HG03521 (cell line): ENCODE data around the gene UNC13D.
A peak's percentile ranks its signal among the peaks of the same experiment; 100 is the strongest.
"Not testable (repeated sequence)": the region's sequence is repeated elsewhere in the genome, so short reads cannot be mapped to it uniquely, and the experiment has no call there.

Source experiments
- ATAC-seq: cut with Tn5 transposase; IDR thresholded peaks from one replicate; pipeline ENCODE4 v1.9.1; 2021; ENCODE audit warnings: mild to moderate bottlenecking, moderate library complexity; ENCODE audit not compliant: unreplicated experiment

The UNC13D gene

DNA sequence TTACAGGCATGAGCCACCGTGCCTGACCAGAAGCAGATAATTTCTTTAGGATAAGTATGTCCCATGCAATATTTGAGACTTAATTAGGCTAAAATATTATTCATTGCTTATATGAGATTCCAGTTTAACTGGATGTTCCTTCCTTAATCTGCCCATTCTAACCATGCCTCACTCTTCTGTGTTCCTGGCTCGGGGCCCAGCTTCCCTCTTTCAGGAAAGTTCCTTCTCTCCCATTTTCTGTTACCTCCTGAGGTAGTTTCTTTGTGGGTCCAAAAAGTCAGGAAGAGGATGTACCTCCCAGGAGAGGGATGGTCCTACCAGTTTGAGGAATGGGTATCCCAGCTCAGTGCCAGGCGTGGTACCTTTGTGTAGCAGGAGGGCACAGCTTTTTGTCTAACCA lies 36.3 kb downstream of the UNC13D start:
- no peak for ATAC-seq

DNA sequence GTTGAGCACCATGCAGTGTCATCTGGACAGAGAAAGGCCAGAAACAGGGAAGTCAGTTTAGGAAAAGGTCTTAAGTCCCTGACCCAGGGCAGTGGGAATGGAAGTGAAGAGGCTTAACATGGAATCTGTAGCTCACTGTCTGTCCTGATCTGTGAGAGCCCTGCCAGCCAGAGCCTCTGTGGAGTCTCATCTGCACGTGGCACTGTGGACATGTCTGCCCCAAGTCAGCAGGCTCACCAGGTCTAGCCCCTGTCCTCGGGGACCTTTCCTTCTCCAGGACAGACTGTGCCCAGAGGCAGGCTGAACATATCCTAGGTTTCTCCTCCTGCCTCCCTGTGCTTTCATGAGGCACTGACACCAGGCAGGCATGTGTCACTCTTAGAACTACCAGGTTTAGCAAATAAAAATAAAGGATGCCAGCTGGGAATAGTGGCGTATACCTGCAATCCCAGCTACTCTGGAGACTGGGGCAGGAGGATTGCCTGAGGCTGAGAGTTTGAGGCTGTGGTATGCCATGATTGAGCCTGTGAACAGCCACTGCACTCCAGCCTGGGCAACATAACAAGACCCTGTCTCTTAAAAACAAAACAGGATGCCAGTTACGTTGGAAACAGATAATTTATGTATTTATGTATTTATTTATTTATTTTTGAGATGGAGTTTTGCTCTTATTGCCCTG lies 37.2 kb downstream of the UNC13D start:
- ATAC-seq, result no peak

DNA sequence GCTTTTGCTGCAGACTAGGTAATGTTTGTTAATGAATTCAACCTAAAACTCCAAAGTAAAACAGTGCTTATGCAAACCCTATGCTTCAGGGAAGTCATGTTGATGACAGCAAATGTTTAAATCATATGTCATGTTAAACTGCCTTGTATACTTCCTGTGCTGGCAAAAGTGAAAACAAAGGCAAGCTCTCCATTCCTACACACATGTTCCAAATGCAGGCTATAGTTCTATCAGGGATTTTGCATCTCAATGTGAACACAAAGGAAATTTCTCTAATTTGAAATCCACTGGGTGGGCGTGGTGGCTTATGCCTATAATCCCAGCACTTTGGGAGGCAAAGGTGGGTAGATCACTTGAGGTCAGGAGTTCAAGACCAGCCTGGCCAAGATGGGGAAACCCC lies 40.3 kb downstream of the UNC13D start:
- no peak for ATAC-seq

DNA sequence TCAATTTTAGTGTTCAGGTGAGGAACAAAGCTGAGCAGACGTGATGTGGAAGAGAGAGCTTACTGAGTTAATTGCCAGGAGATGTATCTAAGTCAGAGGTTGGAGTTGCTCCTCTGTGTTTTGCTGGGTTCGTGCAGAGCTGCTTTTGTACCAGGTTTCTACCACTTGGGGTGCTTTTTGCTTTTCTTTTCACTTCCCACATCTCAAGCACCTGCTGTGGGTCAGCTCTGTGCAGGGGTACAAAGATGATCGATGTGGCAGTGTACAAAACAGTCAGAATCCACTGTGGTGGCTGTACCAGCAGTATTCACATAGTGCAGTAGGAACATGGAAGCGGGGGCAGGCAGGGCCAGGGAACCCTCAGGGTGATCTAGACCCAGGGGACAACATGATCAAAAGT lies 44.8 kb downstream of the UNC13D start:
- ATAC-seq, result no peak

DNA sequence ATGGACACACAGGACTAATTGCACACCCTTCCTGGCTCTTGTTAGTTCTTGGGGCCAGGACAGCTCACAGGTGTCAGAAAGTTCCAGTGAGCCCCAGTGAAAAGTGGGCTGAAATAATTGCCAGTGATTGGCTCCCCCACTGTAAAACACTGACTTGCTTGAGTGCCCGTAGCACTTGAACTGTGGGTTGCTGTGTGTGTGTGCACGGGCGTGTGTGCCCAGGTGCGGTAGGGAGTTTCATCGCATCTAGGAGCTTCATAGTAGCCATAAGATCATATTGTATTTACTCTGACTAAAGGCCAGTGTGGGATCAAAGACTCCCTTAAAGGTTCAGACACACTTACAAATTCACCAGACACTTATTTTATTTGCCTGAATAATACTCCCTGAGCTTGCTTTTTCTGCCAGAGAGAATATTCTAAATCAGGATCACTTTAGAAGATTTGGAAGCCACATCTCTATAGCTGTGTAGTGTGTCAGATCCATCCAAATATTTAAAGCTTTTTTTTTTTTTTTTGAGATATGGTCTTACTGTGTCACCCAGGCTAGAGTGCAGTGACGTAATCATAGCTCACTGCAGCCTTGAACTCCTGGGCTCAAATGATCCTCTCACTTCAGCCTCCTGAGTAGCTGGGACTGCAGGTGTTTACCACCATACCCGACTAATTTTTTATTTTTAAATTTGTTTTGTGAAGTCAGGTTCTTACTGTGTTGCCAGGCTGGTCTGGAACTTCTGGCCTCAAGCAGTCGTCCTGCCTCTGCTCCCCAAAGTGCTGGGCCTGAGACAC lies 48.2 kb downstream of the UNC13D start:
- no peak for ATAC-seq

DNA sequence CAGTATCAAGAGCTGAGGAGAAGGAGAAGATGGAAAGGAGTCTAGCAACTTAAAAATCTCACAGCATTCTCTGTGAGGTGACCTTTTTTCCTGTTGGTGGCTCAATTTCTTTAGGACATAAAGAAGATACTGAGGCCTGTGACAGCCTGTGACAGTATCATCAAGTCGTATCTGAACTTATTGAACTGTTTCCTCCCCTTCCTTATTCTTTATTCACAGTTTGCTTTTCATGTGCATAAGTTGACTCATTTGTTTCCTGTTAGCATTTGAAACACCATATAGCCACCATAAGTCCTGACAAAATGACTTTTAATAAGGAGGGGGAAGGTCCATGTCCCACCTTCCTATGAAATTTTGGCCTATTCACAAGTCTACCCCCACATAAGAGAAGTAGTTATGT lies 50.7 kb downstream of the UNC13D start:
- no peak for ATAC-seq

DNA sequence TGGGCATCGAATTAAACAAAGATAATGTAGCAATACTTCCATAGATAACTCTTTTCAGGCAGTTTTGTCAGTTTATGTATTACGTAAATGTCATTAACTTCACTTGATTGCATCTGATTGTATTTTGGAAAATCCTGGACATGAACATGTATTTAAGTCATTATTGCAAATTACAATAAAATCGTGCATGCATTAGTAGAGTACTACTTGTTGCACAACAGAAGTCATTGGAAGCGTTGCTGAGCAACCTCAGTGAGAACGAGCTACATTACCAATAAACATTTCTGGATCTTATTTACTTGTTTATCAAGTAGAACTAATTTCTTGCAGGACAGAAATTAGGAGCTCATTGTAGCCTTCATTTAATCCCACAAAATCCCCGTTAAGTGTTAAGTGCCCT lies 53.0 kb downstream of the UNC13D start:
- no peak for ATAC-seq

DNA sequence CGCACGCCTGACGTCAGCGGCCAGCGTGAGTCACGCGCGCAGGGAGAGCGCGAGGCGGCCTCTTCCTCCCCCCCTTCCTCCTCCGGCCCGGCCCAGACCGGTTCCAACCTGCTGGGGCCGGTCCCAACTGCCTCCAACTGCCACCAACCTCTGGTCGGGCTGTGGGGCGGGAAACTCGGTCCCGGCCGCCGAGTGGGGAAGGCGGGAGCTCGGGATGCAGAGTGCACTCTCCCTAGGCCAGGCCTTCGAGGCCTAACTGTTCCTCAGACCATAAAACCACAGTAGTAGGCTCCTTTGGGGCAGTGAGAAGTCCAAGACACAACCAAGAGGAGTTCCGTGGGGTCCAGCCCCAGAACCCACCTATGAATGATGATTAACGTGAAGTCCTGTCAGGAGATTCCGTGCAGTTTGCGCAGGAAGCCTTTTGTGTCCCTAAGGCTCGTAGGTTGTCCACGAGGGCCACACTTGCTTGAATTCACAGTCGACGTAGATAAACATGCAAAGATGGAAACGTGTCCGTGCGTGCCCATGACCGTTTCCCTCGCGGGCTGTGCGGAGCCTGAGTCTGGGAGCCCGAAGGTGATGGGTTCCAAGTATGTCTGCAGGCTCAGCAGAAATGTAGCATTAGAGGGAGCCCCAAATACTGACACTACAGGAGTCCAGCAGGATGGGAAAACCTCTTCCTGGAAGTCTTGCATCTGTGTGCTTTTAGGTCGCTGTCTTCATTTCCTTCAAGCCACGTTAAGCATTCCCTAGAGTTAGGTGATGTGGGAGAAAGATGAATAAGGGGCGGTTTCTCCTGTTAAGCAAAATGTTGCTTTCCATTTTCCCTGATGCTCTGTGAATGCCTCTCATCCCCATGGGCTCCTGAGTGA lies 59.0 kb downstream of the UNC13D start:
- ATAC-seq, result peak; percentile 53

DNA sequence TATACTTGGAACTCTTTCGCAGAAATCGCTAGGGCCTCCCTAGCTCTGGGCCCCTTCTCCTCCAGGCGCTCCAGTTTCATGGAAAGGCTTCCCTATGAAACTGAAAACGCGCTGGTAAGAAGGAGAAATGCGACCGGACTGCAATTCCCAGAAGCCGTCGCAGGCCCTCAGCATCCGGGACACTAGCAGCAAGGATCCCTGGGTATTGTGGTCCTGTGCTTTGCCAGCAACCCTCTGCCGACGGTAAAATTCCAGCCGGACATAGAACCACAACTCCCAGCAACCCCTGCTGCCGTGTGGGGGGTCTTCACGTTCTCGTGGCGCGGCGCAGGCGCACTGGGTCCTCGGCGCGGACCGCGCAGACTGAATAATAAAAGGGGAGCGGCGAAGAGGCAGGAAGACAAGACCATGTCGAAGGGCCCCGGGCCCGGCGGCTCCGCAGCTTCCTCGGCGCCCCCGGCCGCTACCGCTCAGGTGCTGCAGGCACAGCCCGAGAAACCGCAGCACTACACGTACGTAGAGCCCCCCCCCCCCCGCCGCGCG lies 59.7 kb downstream of the UNC13D start, which contains the start of gene UNK:
Gene UNK (plus strand): TSS at position 334 of the 543 bp plus-strand sequence. CDS start 75 bp downstream, at position 409.
- ATAC-seq, result peak; percentile 61

DNA sequence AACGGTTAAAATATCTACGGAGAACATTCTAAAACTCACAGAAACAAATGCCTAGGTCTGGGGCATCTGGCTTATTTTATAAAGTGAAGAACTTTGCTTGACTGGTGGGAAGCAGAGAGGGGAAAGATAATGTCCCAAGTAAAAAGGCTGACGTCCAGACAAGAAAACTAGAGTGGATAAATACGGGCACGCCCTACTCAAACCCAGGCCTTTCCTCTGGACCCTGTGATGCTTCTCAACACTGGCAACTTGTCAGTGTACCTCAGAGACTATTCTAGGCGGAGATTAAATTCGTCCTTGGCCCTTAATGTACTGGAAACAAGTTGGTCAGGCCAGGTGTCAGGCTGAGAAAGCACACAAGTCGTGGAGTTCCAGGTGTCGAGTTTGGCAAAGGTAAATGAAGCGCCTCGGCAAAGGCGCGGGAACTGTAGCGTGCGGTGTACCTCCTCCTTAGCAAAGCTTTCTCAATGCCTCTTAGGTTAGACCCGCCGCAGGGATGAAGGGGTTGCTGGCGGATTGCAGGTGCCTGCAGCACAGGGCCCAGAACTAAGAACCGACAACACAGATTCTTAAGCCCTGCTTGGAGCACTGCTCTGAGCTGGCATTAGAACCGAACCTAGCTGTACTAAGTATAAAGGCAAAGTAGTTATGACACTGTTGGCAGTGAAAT lies 60.3 kb downstream of the UNC13D start:
- peak; percentile 0 for ATAC-seq

DNA sequence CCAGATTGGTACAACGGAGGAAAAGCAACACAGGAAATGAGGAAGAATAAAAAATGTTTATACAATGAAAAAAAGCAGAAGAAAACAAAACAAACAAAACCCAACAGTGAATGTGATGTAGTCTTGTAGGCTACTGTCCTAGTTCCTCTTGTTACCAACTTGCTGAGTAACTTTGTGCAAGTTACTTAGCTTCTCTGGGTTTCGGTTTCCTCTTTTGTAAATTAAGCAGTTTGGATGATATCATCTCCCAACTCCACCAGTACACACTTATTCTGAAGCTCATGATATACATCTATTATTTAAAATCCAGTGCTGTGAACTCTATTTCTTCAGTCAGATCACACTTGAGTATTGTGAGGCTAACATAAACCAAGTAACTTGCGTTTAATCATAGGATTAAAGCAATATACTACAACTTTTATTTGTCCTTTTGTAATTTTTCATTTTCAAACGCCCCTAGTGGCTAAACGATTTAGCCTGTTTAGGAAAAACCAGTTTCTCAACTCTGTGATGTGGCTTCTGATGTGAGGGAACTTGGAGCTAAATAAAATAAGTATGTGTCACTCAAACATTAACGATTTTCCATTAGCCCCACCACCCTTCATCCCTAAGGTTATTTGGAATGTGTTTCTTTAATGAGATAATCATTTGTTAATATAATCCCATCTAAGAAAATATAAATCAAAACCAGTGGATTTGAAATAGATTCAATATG lies 61.0 kb downstream of the UNC13D start:
- ATAC-seq, result no peak

DNA sequence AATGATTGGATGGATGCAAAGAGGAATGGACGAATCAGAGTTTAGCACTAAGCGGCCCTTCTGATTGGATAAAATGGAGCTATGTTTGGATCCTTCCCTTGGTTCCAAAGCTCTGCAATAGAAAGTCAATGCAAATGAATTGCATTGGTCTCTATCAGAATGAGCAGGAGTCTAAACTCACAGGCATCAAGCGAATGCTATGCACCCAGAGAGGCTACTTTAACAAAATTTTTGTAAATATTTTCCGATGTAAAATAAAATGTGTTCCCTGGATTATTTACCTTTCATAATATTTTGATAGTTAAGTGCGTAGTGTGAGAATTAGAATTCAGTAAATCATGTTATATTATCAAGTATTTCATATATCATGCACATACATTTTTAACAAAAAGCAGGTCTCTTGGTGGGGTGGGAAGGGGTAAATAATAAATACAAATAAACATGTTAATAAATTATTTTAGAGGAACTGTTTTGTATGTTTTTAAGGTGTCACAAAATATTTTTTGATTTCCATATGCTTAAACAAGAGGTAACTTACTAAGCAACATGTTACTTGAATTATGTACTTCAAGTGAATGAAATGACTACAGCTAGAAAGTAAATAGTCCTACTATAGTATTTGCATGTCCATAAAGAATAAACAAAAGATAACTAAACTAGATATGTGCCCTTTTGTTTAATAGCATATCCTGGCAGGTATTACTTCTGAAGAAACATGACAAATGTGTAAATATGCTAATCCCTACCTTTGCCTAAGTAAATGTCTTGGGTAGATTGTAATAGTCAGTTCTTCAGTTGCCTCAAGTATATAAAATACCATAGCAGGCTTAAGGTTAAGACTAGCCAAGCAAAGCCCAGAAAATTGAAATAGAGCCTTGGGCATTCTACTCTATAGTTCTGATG lies 64.0 kb downstream of the UNC13D start:
- ATAC-seq, result no peak

DNA sequence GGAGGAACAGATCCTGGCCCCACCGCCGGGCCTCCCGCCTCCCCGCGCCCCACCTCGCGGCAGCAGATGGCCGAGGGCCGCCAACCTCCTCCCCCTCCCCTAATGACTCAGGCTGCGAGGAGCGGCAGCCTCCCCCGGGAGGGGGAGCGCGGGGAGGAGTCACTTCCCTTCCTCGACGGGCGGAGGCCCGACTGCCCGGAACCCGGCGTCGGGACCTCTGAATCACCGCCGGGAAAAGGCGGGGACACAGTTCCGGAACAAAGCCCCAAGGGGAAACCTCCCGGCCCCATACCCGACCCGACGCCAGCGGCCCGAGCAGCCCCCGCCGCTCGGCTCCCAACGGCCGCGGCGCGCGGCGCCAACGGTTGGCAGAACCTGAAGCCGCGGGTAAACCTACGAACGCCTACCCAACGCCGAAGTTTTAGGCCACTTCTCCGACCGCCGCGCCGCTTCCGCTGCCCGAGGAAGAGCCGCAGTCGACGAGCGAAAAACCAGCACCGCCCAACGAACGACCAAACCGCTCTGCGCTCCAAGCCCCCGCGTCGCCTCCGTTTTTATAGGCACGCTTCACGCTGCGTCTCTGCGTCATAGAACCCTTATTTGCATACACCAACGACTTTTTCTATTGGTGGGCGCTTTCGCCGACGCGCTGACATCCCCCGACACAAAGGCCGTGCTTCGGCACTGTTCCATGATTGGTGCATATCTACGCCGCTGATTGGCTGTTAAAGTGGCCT lies 64.8 kb downstream of the UNC13D start:
- ATAC-seq, result peak; percentile 60

DNA sequence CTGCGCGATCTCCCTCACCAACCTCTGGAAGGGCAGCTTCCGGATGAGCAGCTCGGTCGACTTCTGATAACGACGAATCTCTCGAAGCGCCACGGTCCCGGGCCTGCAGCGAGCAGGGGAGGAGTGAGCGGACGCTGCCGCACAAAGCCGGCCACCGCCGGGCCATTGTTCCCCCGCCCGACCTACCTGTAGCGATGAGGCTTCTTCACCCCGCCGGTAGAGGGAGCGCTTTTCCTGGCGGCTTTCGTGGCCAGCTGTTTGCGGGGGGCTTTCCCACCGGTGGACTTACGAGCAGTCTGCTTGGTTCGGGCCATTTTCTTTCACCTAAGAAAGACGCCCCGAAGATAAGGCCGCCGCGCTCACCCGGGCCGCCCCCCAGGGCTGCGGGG lies 65.3 kb downstream of the UNC13D start:
- ATAC-seq, result no peak

DNA sequence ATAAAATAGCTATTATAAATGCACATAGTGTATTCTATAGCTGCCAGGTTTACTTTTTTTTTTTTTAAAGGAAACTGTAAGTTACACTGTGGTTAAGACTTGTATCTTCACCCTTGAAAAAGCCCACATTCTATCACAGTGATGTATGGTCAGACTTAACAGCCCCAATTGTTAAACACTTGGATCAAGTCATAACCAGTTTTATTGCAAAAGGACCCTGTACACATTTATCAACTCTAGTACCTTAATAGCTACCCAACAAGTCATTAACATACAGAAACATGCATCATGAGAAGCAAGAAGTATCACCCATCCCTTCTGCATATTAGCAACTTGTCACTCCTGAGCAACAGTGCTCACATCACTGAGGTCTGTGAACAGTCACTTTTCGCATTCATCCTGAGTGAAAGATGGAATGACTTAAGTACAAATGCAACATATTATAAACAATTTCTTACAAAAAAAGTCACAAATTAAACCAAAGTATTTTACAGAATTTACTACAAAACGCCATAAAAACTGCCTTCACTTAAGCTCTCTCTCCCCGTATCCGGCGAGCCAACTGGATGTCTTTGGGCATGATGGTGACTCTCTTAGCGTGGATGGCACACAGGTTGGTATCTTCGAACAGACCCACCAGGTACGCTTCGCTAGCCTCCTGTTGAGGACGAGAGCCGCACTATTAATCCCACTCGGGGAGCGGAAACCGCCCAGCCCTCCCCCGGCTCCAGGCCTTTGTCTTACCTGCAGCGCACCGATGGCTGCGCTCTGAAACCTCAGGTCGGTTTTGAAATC lies 65.9 kb downstream of the UNC13D start:
- not testable (repeated sequence) for ATAC-seq

DNA sequence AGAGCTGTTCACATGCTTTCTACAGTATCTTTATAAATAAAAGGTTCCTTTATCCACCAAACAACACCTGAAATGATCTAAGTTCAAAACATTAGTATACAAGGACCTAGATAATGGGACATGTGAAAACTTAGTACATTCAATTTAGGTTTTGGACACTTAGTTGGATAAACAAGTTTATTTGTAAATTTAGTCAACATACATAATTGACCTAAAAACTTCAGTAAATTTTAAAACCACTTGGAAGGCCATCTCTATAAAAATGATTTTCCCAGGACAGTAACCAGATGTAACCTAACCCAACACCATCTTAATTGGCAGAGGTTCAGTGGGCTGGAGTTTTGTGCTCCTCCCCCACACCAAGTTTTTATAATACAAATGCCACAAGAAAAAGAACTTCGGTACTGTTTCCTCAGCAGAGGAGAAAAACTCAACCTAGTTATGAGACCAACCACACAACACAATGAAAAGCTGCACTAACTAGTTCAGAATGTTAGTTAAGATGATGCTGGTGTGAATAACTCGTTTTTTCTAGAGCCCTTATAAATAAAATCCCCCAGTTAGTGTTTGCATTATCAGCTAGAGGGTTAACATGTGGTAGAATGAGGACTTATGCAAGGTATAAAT lies 66.8 kb downstream of the UNC13D start:
- no peak for ATAC-seq
